A673 (cell line): Measurements from ENCODE around the gene TEX12. TPM values are rescaled to one million over a fixed set of nuclear protein-coding genes. Genes with fewer than 3 reads are reported as not detected.

Source experiments
- BruUV-seq: library from RNA; stranded (reverse); fragments of 400-500 nt; replicated peaks from 2 replicates; lab custom pipeline; 2021; lab: Mats Ljungman, UMichigan
- CTCF ChIA-PET: fragments of 300-600 bp; sonication (Branson Sonifier 250); formaldehyde crosslinking; loops from one replicate; lab custom pipeline; 2022; ENCODE audit warnings: antibody characterized with exemption; lab: Charles Lee
- POLR2A ChIA-PET: fragments of 300-600 bp; sonication (Branson Sonifier 250); formaldehyde crosslinking; loops from one replicate; lab custom pipeline; 2022; ENCODE audit warnings: antibody characterized with exemption; ENCODE audit not compliant: low non-redundant PET; lab: Charles Lee
- DNase-seq: peaks from one replicate; pipeline ENCODE4 v3.0.0-alpha.2; 2015; ENCODE audit warnings: low spot score
- H3K27ac ChIP-seq: fragments of 200-600 bp; sonication (generic); 2 replicates; pipeline ENCODE4 v1.5.1; 2016; ENCODE audit warnings: mixed run types, low read depth, mild to moderate bottlenecking, mixed read lengths, antibody characterized with exemption, low read length; ENCODE audit not compliant: poor library complexity, severe bottlenecking
- H3K27me3 ChIP-seq: fragments of 200-600 bp; sonication (generic); replicated peaks from 2 replicates; pipeline ENCODE4 v1.6.1; 2017; ENCODE audit warnings: mixed run types, low read depth, mild to moderate bottlenecking, mixed read lengths, antibody characterized with exemption, low read length; ENCODE audit not compliant: insufficient read depth, poor library complexity
- H3K36me3 ChIP-seq: fragments of 200-600 bp; sonication (generic); 2 replicates; pipeline ENCODE4 v1.6.1; 2016; ENCODE audit warnings: mixed run types, mild to moderate bottlenecking, mixed read lengths, antibody characterized with exemption, low read length; ENCODE audit not compliant: insufficient read depth, poor library complexity, severe bottlenecking
- H3K4me1 ChIP-seq: fragments of 200-600 bp; sonication (generic); 2 replicates; pipeline ENCODE4 v1.6.1; 2017; ENCODE audit warnings: mixed run types, mild to moderate bottlenecking, mixed read lengths, antibody characterized with exemption, low read length; ENCODE audit not compliant: insufficient read depth, poor library complexity, severe bottlenecking
- H3K4me3 ChIP-seq: fragments of 200-600 bp; sonication (generic); 2 replicates; pipeline ENCODE4 v1.5.1; 2016; ENCODE audit warnings: low read depth, mixed run types, mild to moderate bottlenecking, mixed read lengths, low read length; ENCODE audit not compliant: poor library complexity, severe bottlenecking
- H3K9me3 ChIP-seq: fragments of 200-600 bp; sonication (generic); 2 replicates; pipeline ENCODE4 v1.6.1; 2016; ENCODE audit warnings: mixed run types, low read depth, mild to moderate bottlenecking, mixed read lengths, antibody characterized with exemption, low read length; ENCODE audit not compliant: poor library complexity, severe bottlenecking
- EZH2 ChIP-seq: fragments of 200-600 bp; sonication (generic); IDR thresholded peaks from 2 replicates; pipeline ENCODE4 v1.6.1; 2017; ENCODE audit warnings: borderline replicate concordance, low read depth, mild to moderate bottlenecking, mixed read lengths, antibody characterized with exemption, low read length; ENCODE audit not compliant: poor library complexity, severe bottlenecking
- intact Hi-C: fragments of 100-400 bp; cut with micrococcal nuclease; formaldehyde crosslinking; loops from one replicate; pipeline ENCODE4 v1.10.0; 2022; ENCODE audit not compliant: unreplicated experiment
- total RNA-seq: library from RNA; stranded (reverse); gene quantifications from 2 replicates; pipeline ENCODE4 v1.2.3, GENCODE V29; 2021
- TF ChIP-seq, protein P1 (sequence below): fragments of 300-800, 200-600 bp; sonication (generic); conservative IDR thresholded peaks from 2 replicates; pipeline ENCODE4 v1.5.1; 2017; ENCODE audit warnings: low read depth, mild to moderate bottlenecking, antibody characterized with exemption, low read length, moderate library complexity, mixed read lengths

Gene TEX12
- total RNA-seq, 1 experiment from 2014 or later, result 0.41 TPM

DNA sequence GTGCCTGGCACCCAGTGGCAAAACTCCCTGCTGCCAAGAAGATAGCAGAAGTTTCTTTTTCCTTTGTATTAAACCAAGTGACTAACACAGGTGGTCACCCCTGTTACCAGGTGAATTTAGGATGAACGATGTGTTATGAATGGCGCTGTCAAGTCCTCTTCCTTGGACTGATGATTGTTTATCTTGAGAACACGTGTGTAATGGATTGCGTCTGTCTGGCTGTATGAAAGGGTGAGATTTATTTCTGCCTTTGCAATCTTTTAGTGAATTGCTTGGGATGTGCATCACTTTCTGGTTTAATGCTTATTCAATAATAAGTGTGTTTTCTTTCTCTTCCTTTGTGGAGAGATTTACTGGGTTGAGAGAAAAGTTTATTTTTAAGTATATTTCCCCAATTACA is 44.0 kb upstream of the TEX12 start:
- BruUV-seq, result no TSS peak
- CTCF ChIA-PET, result no interaction called here
- H3K4me1 ChIP-seq, result peaks cover 54% of the 10 kb centered on the region
- TF ChIP-seq EZH2, result no peak
- TF ChIP-seq, protein P1, sequence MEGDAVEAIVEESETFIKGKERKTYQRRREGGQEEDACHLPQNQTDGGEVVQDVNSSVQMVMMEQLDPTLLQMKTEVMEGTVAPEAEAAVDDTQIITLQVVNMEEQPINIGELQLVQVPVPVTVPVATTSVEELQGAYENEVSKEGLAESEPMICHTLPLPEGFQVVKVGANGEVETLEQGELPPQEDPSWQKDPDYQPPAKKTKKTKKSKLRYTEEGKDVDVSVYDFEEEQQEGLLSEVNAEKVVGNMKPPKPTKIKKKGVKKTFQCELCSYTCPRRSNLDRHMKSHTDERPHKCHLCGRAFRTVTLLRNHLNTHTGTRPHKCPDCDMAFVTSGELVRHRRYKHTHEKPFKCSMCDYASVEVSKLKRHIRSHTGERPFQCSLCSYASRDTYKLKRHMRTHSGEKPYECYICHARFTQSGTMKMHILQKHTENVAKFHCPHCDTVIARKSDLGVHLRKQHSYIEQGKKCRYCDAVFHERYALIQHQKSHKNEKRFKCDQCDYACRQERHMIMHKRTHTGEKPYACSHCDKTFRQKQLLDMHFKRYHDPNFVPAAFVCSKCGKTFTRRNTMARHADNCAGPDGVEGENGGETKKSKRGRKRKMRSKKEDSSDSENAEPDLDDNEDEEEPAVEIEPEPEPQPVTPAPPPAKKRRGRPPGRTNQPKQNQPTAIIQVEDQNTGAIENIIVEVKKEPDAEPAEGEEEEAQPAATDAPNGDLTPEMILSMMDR, result no peak
- H3K27me3 ChIP-seq, result no peaks in the 10 kb centered on the region
- H3K36me3 ChIP-seq, result no peaks in the 10 kb centered on the region
- H3K4me3 ChIP-seq, result no peak overlapping the region
- intact Hi-C loops, result no loop called here
- no peaks in the 10 kb centered on the region for H3K9me3 ChIP-seq
- peak overlapping the region; percentile 44 for H3K27ac ChIP-seq
- POLR2A ChIA-PET, result no interaction called here
- DNase-seq, result peak; percentile 32

- no TSS peak for BruUV-seq
- H3K36me3 ChIP-seq, result no peaks in the 10 kb centered on the region
- POLR2A ChIA-PET, result no interaction called here
- H3K4me1 ChIP-seq, result peaks cover 39% of the 10 kb centered on the region
- no peaks in the 10 kb centered on the region for H3K9me3 ChIP-seq
- H3K27ac ChIP-seq, result no peak overlapping the region
- no peak overlapping the region for H3K4me3 ChIP-seq
- intact Hi-C loops, result no loop called here
- CTCF ChIA-PET, result no interaction called here
- TF ChIP-seq EZH2, result no peak
- TF ChIP-seq, protein P1, result no peak
- H3K27me3 ChIP-seq, result no peaks in the 10 kb centered on the region
- no peak for DNase-seq
These were observed 40.1 kb upstream of the TEX12 start for GRCh38 chr11:112127056-112127455.

GRCh38 chr11:112128483-112129121 is 38.6 kb upstream of the TEX12 start:
- CTCF ChIA-PET, result interaction anchor here (0.5 to 1.0 kb wide), 2 partner anchors 15 to 17 kb away, joined by 3 read pairs; no protein-coding TSS in a partner anchor
- Histone ChIP-seq H3K4me3 (no peak overlapping the region), H3K4me1 (peaks cover 28% of the 10 kb centered on the region), H3K9me3 (no peaks in the 10 kb centered on the region), H3K27ac (no peak overlapping the region), H3K36me3 (no peaks in the 10 kb centered on the region), H3K27me3 (no peaks in the 10 kb centered on the region)
- no peak for TF ChIP-seq EZH2
- TF ChIP-seq, protein P1, result no peak
- no TSS peak for BruUV-seq
- POLR2A ChIA-PET, result interaction anchor here (0.5 kb wide), 1 partner anchor 64 kb away, joined by 6 read pairs; no protein-coding TSS in a partner anchor
- intact Hi-C loops, result no loop called here
- peak; percentile 99 for DNase-seq
